ENCODE data around the gene FRS2. TPM values are rescaled to one million over a fixed set of nuclear protein-coding genes. Genes with fewer than 3 reads are reported as not detected.

FRS2 gene
- total RNA-seq, 1 donor from 2014 or later, result 13.1 TPM

DNA sequence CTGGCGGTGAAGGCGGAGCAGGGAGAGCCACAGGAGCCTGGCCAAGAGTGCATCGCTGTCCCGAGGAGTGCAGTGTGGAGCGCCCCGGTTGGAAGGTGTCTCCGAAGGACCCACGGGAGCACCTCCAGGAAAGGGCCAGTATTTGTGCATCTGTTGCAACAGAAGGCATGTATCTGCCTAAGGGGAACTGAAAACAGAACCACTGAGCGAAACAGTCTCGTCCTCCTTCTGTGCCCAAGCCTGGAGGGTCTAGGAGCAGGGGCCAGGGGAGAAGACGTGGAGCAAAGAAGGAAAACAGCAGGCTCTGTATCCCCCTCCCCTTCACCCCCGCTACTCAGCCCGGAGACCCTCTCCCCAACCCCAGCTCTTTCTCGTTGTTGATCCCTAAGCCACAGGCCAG is 145.8 kb downstream of the FRS2 start:
- H3K27ac Mint-ChIP-seq, result no peak overlapping the region
- intact Hi-C loops (cut with micrococcal nuclease), result no loop called here
- H3K4me1 Mint-ChIP-seq (ENCODE audit: low read depth), result no peaks in the 10 kb centered on the region
- peaks cover 12% of the 10 kb centered on the region for H3K27me3 Mint-ChIP-seq (ENCODE audit: insufficient read depth)
- no peaks in the 10 kb centered on the region for H3K9me3 Mint-ChIP-seq
- H3K36me3 Mint-ChIP-seq (ENCODE audit: low read depth), result no peaks in the 10 kb centered on the region
- H3K4me3 Mint-ChIP-seq, result no peak overlapping the region
- no peak for DNase-seq (ENCODE audit: low spot score)

DNA sequence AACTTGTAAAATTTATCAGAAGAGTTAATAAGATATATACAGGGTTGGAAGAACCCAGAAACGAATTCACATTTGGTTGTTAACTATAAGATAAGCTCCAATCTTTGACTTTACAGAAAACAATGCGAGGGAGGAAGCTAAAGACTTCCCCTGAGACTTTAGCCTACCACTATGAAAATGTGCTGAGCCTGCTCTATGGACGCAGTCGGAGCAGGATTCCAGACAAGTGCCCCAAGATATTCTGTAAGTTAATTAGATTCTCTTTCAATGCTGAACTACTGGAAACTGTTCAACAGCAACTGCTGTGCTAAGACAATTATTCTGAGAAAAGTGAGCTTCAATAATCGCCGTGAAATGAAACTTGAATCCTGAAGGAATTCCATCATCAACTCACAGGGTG is 148.9 kb downstream of the FRS2 start:
- intact Hi-C loops (cut with micrococcal nuclease), result no loop called here
- H3K27me3 Mint-ChIP-seq (ENCODE audit: insufficient read depth), result peaks cover 7% of the 10 kb centered on the region
- H3K27ac Mint-ChIP-seq, result no peak overlapping the region
- no peak overlapping the region for H3K4me3 Mint-ChIP-seq
- no peak for DNase-seq (ENCODE audit: low spot score)
- no peaks in the 10 kb centered on the region for H3K36me3 Mint-ChIP-seq (ENCODE audit: low read depth)
- H3K4me1 Mint-ChIP-seq (ENCODE audit: low read depth), result no peaks in the 10 kb centered on the region
- no peaks in the 10 kb centered on the region for H3K9me3 Mint-ChIP-seq

DNA sequence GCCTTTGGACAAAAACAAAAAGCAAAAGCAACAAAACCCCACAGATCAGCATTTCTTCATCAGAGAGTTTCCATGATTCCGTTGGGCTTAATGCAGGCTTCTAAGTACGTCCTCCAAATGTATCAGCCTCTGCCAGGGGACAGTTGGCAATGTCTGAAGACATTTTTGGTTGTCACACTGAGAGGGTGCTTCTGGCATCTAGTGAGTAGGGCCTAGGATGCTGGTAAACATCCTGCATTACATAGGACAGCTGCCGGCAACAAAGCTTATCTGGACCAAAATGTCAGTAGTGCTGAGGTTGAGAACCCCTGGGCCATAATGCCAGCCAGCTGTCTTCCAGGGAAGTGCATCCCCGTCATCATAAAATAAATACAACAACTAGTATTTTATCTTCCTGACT is 149.9 kb downstream of the FRS2 start:
- H3K27ac Mint-ChIP-seq, result no peak overlapping the region
- H3K4me1 Mint-ChIP-seq (ENCODE audit: low read depth), result no peaks in the 10 kb centered on the region
- no peaks in the 10 kb centered on the region for H3K36me3 Mint-ChIP-seq (ENCODE audit: low read depth)
- intact Hi-C loops (cut with micrococcal nuclease), result no loop called here
- H3K4me3 Mint-ChIP-seq, result no peak overlapping the region
- H3K9me3 Mint-ChIP-seq, result no peaks in the 10 kb centered on the region
- peaks cover 7% of the 10 kb centered on the region for H3K27me3 Mint-ChIP-seq (ENCODE audit: insufficient read depth)
- DNase-seq (ENCODE audit: low spot score), result no peak

DNA sequence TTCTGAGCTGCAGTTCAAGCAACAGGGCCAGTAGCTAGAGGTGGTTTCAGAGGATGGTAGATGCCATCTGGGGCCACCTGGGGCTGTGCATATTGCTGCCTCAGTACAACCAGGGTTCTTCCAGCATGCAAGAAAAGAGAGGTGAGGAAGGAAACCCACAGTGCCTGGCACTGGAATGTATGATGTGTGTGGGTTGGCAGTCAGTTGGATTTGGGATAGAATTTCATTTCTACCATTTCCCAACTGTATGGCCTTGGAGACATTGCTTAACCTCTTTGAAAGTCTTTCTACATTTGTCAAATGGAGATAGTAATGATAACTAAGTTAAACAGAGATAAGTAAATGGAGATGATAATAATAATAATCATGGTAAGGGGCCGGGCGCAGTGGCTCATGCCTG is 150.7 kb downstream of the FRS2 start:
- H3K27ac Mint-ChIP-seq, result no peak overlapping the region

DNA sequence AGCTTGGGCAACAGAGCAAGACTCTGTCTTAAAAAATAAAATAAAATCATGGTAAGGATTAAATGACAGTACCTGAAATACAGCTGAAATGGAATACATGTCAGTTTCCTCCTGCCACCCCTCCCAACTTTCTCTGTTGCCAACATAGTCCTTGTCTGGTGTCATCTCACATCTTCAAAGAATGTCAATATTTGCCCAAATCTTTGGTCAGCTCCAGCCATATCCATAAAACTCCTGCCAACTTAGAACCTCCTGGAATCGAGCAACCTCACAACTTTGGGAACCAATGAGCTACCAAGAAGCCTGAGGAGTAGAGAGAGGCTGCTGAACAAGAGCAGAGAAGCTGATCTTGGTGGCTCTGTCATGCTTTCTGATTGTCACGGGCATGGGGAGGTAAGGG is 151.4 kb downstream of the FRS2 start:
- H3K9me3 Mint-ChIP-seq, result no peaks in the 10 kb centered on the region
- no peak overlapping the region for H3K27ac Mint-ChIP-seq
- H3K4me3 Mint-ChIP-seq, result no peak overlapping the region
- H3K4me1 Mint-ChIP-seq (ENCODE audit: low read depth), result no peaks in the 10 kb centered on the region
- H3K36me3 Mint-ChIP-seq (ENCODE audit: low read depth), result no peaks in the 10 kb centered on the region
- DNase-seq (ENCODE audit: low spot score), result no peak
- intact Hi-C loops (cut with micrococcal nuclease), result no loop called here
- peaks cover 7% of the 10 kb centered on the region for H3K27me3 Mint-ChIP-seq (ENCODE audit: insufficient read depth)

More for the DNA sequence above, 150.7 kb downstream of the FRS2 start:
- no peaks in the 10 kb centered on the region for H3K9me3 Mint-ChIP-seq
- no peaks in the 10 kb centered on the region for H3K36me3 Mint-ChIP-seq (ENCODE audit: low read depth)
- H3K4me1 Mint-ChIP-seq (ENCODE audit: low read depth), result no peaks in the 10 kb centered on the region
- H3K27me3 Mint-ChIP-seq (ENCODE audit: insufficient read depth), result peaks cover 7% of the 10 kb centered on the region
- intact Hi-C loops (cut with micrococcal nuclease), result no loop called here
- DNase-seq (ENCODE audit: low spot score), result no peak
- no peak overlapping the region for H3K4me3 Mint-ChIP-seq

DNA sequence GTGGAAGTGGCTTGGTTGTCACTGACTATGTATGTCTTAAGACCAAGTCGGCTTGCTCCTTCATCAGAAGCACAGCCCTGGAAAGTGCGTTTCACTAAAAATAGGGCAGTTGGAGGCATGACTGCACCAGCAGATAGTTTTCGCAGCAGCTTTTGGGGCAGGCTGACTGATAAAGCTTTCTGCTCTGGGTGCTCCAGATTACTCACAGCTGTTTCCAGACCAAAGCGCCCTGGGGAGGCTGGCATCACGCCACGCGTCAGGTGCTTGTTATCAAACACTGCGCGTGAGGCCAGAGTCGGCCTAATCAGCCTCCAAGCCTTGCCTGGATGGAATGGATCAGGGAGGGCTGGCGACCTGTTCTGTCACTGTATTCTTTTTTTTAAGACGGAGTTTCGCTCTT is 153.8 kb downstream of the FRS2 start:
- peaks cover 7% of the 10 kb centered on the region for H3K27me3 Mint-ChIP-seq (ENCODE audit: insufficient read depth)
- no peaks in the 10 kb centered on the region for H3K9me3 Mint-ChIP-seq
- H3K4me1 Mint-ChIP-seq (ENCODE audit: low read depth), result no peaks in the 10 kb centered on the region
- no peak overlapping the region for H3K4me3 Mint-ChIP-seq
- no peak overlapping the region for H3K27ac Mint-ChIP-seq
- intact Hi-C loops (cut with micrococcal nuclease), result no loop called here
- no peak for DNase-seq (ENCODE audit: low spot score)
- H3K36me3 Mint-ChIP-seq (ENCODE audit: low read depth), result no peaks in the 10 kb centered on the region

DNA sequence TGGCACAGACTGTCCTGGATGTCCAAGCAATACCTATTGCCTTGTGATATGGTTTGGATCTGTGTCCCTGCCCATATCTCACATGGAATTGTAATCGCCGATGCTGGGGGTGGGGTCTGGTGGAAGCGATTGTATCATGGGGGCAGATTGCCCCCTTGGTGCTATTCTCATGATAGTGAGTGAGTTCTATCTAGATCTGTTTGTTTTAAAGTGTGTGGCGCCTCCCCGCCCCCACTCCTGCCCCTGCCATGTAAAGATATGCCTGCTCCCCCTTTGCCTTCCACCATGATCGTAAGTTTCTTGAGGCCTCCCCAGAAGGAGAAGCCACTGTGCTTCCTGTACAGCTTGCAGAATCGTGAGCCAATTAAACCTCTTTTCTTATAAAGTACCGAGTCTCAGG is 157.3 kb downstream of the FRS2 start:
- H3K4me1 Mint-ChIP-seq (ENCODE audit: low read depth), result no peaks in the 10 kb centered on the region
- peaks cover 2% of the 10 kb centered on the region for H3K27me3 Mint-ChIP-seq (ENCODE audit: insufficient read depth)
- no peaks in the 10 kb centered on the region for H3K36me3 Mint-ChIP-seq (ENCODE audit: low read depth)
- H3K9me3 Mint-ChIP-seq, result no peaks in the 10 kb centered on the region
- H3K4me3 Mint-ChIP-seq, result no peak overlapping the region
- DNase-seq (ENCODE audit: low spot score), result no peak
- no peak overlapping the region for H3K27ac Mint-ChIP-seq
- intact Hi-C loops (cut with micrococcal nuclease), result no loop called here

Other genes with a start within 250 kb of the FRS2 start
- gene CPSF6, start 230.8 kb upstream of the FRS2 start, total RNA-seq, result 114 and 115 TPM in 2 replicates
- gene LYZ, start 122.0 kb upstream of the FRS2 start, total RNA-seq, result not detected in 2 replicates
- gene YEATS4, start 110.6 kb upstream of the FRS2 start, total RNA-seq, result 45.2 and 47.2 TPM in 2 replicates
- 442 and 447 TPM in 2 replicates for gene CCT2, start 115.1 kb downstream of the FRS2 start, total RNA-seq
- not detected in 2 replicates for gene LRRC10, start 140.5 kb downstream of the FRS2 start, total RNA-seq
- gene BEST3, start 228.9 kb downstream of the FRS2 start, total RNA-seq, result not detected in 2 replicates